Brain microvascular endothelial cell (primary cell): ENCODE measurements around the gene GIPC2.
A peak's percentile ranks its signal among the peaks of the same experiment; 100 is the strongest.

Experiments
- DNase-seq: peaks from one replicate; pipeline ENCODE4 v3.0.0-alpha.2; 2020
- H3K27ac ChIP-seq: fragments of 250-450 bp; sonication (Bioruptor Pico); 2 replicates; pipeline ENCODE4 v1.5.1; 2020; ENCODE audit warnings: mild to moderate bottlenecking, moderate library complexity
- H3K27me3 ChIP-seq: fragments of 250-450 bp; sonication (Bioruptor Pico); replicated peaks from 2 replicates; pipeline ENCODE4 v1.5.1; 2020; ENCODE audit warnings: mild to moderate bottlenecking
- H3K36me3 ChIP-seq: fragments of 250-450 bp; sonication (Bioruptor Pico); replicated peaks from 2 replicates; pipeline ENCODE4 v1.5.1; 2020; ENCODE audit warnings: mild to moderate bottlenecking
- H3K4me3 ChIP-seq: 2 replicates; pipeline ENCODE4 v1.5.1; 2011; ENCODE audit warnings: low read depth, mild to moderate bottlenecking, control low read depth, low read length, moderate library complexity
- CTCF ChIP-seq: IDR thresholded peaks from 2 replicates; pipeline ENCODE4 v1.5.1; 2011; ENCODE audit warnings: low read depth, mild to moderate bottlenecking, moderate library complexity, low read length, control low read depth, inconsistent platforms; ENCODE audit errors: missing control alignments
- in situ Hi-C: cut with HindIII; loops from 2 replicates; pipeline ENCODE4 v1.10.0; 2017; ENCODE audit warnings: low sequenced_read_pairs, low pct_ligation_motif_present

The GIPC2 gene

GRCh38 chr1:78094639-78095038, 48.9 kb downstream of the GIPC2 start:
- in situ Hi-C loops: no loop called here
- Histone ChIP-seq H3K27me3 (no peaks in the 10 kb centered on the region), H3K4me3 (no peak overlapping the region), H3K36me3 (no peaks in the 10 kb centered on the region), H3K27ac (peak overlapping the region; percentile 93)
- DNase-seq: no peak
- TF ChIP-seq CTCF: no peak

GRCh38 chr1:78095593-78095992, 49.8 kb downstream of the GIPC2 start:
- in situ Hi-C loops: no loop called here
- H3K36me3 ChIP-seq: no peaks in the 10 kb centered on the region
- no peak for TF ChIP-seq CTCF
- DNase-seq: peak; percentile 83
- no peak overlapping the region for H3K4me3 ChIP-seq
- H3K27me3 ChIP-seq: no peaks in the 10 kb centered on the region
- peak overlapping the region; percentile 93 for H3K27ac ChIP-seq

- no peak for TF ChIP-seq CTCF
- Histone ChIP-seq H3K27ac (peak overlapping the region; percentile 93), H3K4me3 (no peak overlapping the region), H3K36me3 (no peaks in the 10 kb centered on the region), H3K27me3 (no peaks in the 10 kb centered on the region)
- no peak for DNase-seq
- in situ Hi-C loops: no loop called here
Measured at GRCh38 chr1:78096017-78096416, 50.3 kb downstream of the GIPC2 start.

GRCh38 chr1:78096976-78097375, 51.2 kb downstream of the GIPC2 start:
- no peak for TF ChIP-seq CTCF
- in situ Hi-C loops: no loop called here
- DNase-seq: no peak
- Histone ChIP-seq H3K36me3 (no peaks in the 10 kb centered on the region), H3K4me3 (no peak overlapping the region), H3K27me3 (no peaks in the 10 kb centered on the region), H3K27ac (peak overlapping the region; percentile 93)

- no peak for TF ChIP-seq CTCF
- Histone ChIP-seq H3K27me3 (no peaks in the 10 kb centered on the region), H3K36me3 (no peaks in the 10 kb centered on the region), H3K27ac (peak overlapping the region; percentile 95), H3K4me3 (no peak overlapping the region)
- in situ Hi-C loops: loop anchor here (25.0 kb wide), 1 partner anchor 139 kb away; no protein-coding TSS in a partner anchor
- no peak for DNase-seq
Measured at GRCh38 chr1:78101051-78101450, 55.3 kb downstream of the GIPC2 start.

- in situ Hi-C loops: loop anchor here (25.0 kb wide), 1 partner anchor 139 kb away; no protein-coding TSS in a partner anchor
- no peak for TF ChIP-seq CTCF
- H3K27ac ChIP-seq: peak overlapping the region; percentile 95
Measured at GRCh38 chr1:78101514-78101913, 55.7 kb downstream of the GIPC2 start.

More at GRCh38 chr1:78101514-78101913, 55.7 kb downstream of the GIPC2 start:
- no peaks in the 10 kb centered on the region for H3K27me3 ChIP-seq
- H3K36me3 ChIP-seq: no peaks in the 10 kb centered on the region
- no peak overlapping the region for H3K4me3 ChIP-seq
- peak; percentile 94 for DNase-seq
